ENCODE results near the gene TNFRSF25. TPM values are rescaled to one million over a fixed set of nuclear protein-coding genes. Genes with fewer than 3 reads are reported as not detected.
A peak's percentile ranks its signal among the peaks of the same experiment; 100 is the strongest.
"Not testable (repeated sequence)": the region's sequence is repeated elsewhere in the genome, so short reads cannot be mapped to it uniquely, and the experiment has no call there.

TNFRSF25 gene
- total RNA-seq, 5 donors from 2014 or later (not counting 1 experiment from before 2014, with no cell fraction given) = 215 to 580 (median 446) TPM

- no peak overlapping the region for H3K4me3 Mint-ChIP-seq
- H3K27ac ChIP-seq (ENCODE audit: low read length) = no peak overlapping the region
- CTCF ChIA-PET = no interaction called here
Observed at GRCh38 chr1:6494627-6495026, 28.7 kb upstream of the TNFRSF25 start.

DNA sequence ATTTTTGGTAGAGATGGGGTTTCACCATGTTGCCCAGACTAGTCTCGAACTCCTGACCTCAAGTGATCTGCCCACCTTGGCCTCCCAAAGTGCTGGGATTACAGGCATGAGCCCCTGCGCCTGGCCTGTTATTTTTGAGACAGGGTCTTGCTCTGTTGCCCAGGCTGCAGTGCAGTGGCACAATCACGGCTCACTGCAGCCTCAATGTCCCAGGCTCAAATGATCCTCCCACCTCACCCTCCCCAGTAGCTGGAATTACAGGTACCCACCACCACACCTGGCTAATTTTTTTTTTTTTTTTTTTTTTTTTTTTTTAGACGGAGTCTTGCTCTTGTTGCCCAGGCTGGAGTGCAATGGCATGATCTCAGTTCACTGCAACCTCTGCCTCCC, 27.9 kb upstream of the TNFRSF25 start:
- DNase-seq; ATAC-seq (replicated peaks in 1 of 4); H3K27ac ChIP-seq (ENCODE audit: low read length); H3K9me3 ChIP-seq; H3K4me3 ChIP-seq (ENCODE audit: control insufficient read depth in 1 of 2, extremely low read depth in 1 of 2, low read length in 1 of 2); H3K27ac Mint-ChIP-seq; POLR2A ChIA-PET; H3K4me3 Mint-ChIP-seq; H3K36me3 Mint-ChIP-seq; H3K27me3 Mint-ChIP-seq; H3K9me3 Mint-ChIP-seq; H3K36me3 ChIP-seq (ENCODE audit: control insufficient read depth in 2 of 2, extremely low read depth in 1 of 2, insufficient read depth in 1 of 2, low read length in 1 of 2); CTCF ChIA-PET: not testable (repeated sequence)
- WGBS (ENCODE audit: insufficient coverage) = no CpG with 5 or more reads among the region's 4 CpGs
- peaks cover 29 to 43% (median 33%) of the 10 kb centered on the region in 3 donors for H3K4me1 Mint-ChIP-seq
- Histone ChIP-seq H3K27me3 (replicated peaks in 1 of 2; ENCODE audit: control insufficient read depth in 2 of 2, extremely low read depth in 1 of 2, insufficient read depth in 2 of 2, low read length in 1 of 2) (peaks cover 0 to 31% of the 10 kb centered on the region in 2 experiments), H3K4me1 (ENCODE audit: control insufficient read depth in 1 of 2, extremely low read depth in 1 of 2, insufficient read depth in 2 of 2, low read length in 2 of 2) (peaks cover 2 to 71% of the 10 kb centered on the region in 2 experiments)

More at GRCh38 chr1:6494627-6495026, 28.7 kb upstream of the TNFRSF25 start:
- Histone ChIP-seq H3K4me3 (ENCODE audit: control insufficient read depth in 1 of 2, extremely low read depth in 1 of 2, low read length in 1 of 2) (no peak overlapping the region), H3K27me3 (replicated peaks in 1 of 2; ENCODE audit: control insufficient read depth in 2 of 2, extremely low read depth in 1 of 2, insufficient read depth in 2 of 2, low read length in 1 of 2) (peaks cover 0 to 29% of the 10 kb centered on the region in 2 experiments), H3K4me1 (ENCODE audit: control insufficient read depth in 1 of 2, extremely low read depth in 1 of 2, insufficient read depth in 2 of 2, low read length in 2 of 2) (peaks cover 2 to 69% of the 10 kb centered on the region in 2 experiments), H3K36me3 (ENCODE audit: control insufficient read depth in 2 of 2, extremely low read depth in 1 of 2, insufficient read depth in 1 of 2, low read length in 1 of 2) (no peaks in the 10 kb centered on the region), H3K9me3 (no peaks in the 10 kb centered on the region)
- no peaks in the 10 kb centered on the region for H3K36me3 Mint-ChIP-seq
- ATAC-seq (replicated peaks in 1 of 4) = no peak
- peak overlapping the region in 1 of 2 donors; percentile 31 for H3K27ac Mint-ChIP-seq
- no peaks in the 10 kb centered on the region for H3K27me3 Mint-ChIP-seq
- WGBS (ENCODE audit: insufficient coverage) = 93% methylated on average over 4 of the region's 4 CpGs
- H3K9me3 Mint-ChIP-seq = no peaks in the 10 kb centered on the region
- POLR2A ChIA-PET = interaction anchor here in 1 of 2 donors (0.6 kb wide), 1 partner anchor 68 kb away, joined by 3 read pairs; no protein-coding TSS in a partner anchor
- H3K4me1 Mint-ChIP-seq = peaks cover 29 to 45% (median 33%) of the 10 kb centered on the region in 3 donors
- no peak for DNase-seq

- no peaks in the 10 kb centered on the region for H3K36me3 ChIP-seq (ENCODE audit: control insufficient read depth in 2 of 2, extremely low read depth in 1 of 2, insufficient read depth in 1 of 2, low read length in 1 of 2)
- peaks cover 0 to 32% of the 10 kb centered on the region in 2 experiments for H3K27me3 ChIP-seq (replicated peaks in 1 of 2; ENCODE audit: control insufficient read depth in 2 of 2, extremely low read depth in 1 of 2, insufficient read depth in 2 of 2, low read length in 1 of 2)
- ChIA-PET CTCF (interaction anchor here in 1 of 2 donors (0.5 to 1.5 kb wide), 2 partner anchors 10 to 153 kb away, joined by 3 to 5 read pairs; no protein-coding TSS in a partner anchor), POLR2A (interaction anchor here in 1 of 2 donors (0.5 kb wide), 1 partner anchor 33 kb away, joined by 4 read pairs; no protein-coding TSS in a partner anchor)
- no peak for DNase-seq
- Mint-ChIP-seq H3K4me3 (peak overlapping the region; percentile 67 to 81 (median 71)), H3K27me3 (peaks cover 3 to 5% of the 10 kb centered on the region in 2 donors), H3K9me3 (no peaks in the 10 kb centered on the region), H3K36me3 (no peaks in the 10 kb centered on the region), H3K27ac (peak overlapping the region; percentile 72 to 83), H3K4me1 (peaks cover 20 to 36% (median 24%) of the 10 kb centered on the region in 3 donors)
- H3K9me3 ChIP-seq = no peaks in the 10 kb centered on the region
- WGBS (ENCODE audit: insufficient coverage) = 82% methylated on average over 5 of the region's 10 CpGs
- ATAC-seq (replicated peaks in 1 of 4) = no peak
- no peak overlapping the region for H3K4me3 ChIP-seq (ENCODE audit: control insufficient read depth in 1 of 2, extremely low read depth in 1 of 2, low read length in 1 of 2)
- no peak overlapping the region for H3K27ac ChIP-seq (ENCODE audit: low read length)
- peaks cover 2 to 56% of the 10 kb centered on the region in 2 experiments for H3K4me1 ChIP-seq (ENCODE audit: control insufficient read depth in 1 of 2, extremely low read depth in 1 of 2, insufficient read depth in 2 of 2, low read length in 2 of 2)
Observed at GRCh38 chr1:6491966-6492365, 26.0 kb upstream of the TNFRSF25 start.

DNA sequence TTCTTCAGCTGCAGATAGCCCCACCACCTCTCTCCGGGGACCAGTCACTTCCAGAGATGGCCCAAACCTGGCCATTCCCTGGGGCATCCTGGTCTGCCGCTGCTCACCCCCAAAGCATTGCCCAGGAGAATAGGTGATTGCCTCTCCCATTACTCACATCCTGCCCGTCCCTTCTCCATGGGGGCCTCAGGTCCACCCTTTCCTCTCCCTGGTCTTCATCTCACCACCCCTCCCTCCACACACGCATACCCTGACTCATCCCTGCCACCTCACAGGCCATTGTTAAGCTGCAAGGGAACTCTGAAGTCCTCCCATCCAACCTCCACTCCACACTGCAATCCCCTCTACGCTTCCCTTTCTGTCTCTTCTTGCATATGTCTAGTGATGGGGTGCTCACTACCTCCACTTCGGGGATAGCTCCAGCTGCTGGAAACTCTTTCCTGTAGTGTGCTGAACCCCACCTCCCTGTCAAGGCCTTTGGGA, 25.5 kb upstream of the TNFRSF25 start, which contains the start of gene PLEKHG5:
PLEKHG5 (minus strand) TSS at position 188 of the 483 bp plus-strand sequence. CDS start 14,096 bp downstream, outside the sequence.
- DNase-seq (no peak), ATAC-seq (replicated peaks in 1 of 4) (no peak)
- WGBS (ENCODE audit: insufficient coverage) = 93% methylated on average over 4 of the region's 6 CpGs
- Histone ChIP-seq H3K27ac (ENCODE audit: low read length) (peak within 1 kb of the TSS; percentile 56), H3K36me3 (ENCODE audit: control insufficient read depth in 2 of 2, extremely low read depth in 1 of 2, insufficient read depth in 1 of 2, low read length in 1 of 2) (no peaks in the 10 kb centered on the region), H3K4me3 (ENCODE audit: control insufficient read depth in 1 of 2, extremely low read depth in 1 of 2, low read length in 1 of 2) (peak within 1 kb of the TSS; percentile 68 to 84), H3K4me1 (ENCODE audit: control insufficient read depth in 1 of 2, extremely low read depth in 1 of 2, insufficient read depth in 2 of 2, low read length in 2 of 2) (peaks cover 2 to 56% of the 10 kb centered on the region in 2 experiments), H3K9me3 (no peaks in the 10 kb centered on the region), H3K27me3 (replicated peaks in 1 of 2; ENCODE audit: control insufficient read depth in 2 of 2, extremely low read depth in 1 of 2, insufficient read depth in 2 of 2, low read length in 1 of 2) (peaks cover 0 to 34% of the 10 kb centered on the region in 2 experiments)
- Mint-ChIP-seq H3K4me3 (peak within 1 kb of the TSS; percentile 67 to 81 (median 71)), H3K4me1 (peaks cover 21 to 37% (median 25%) of the 10 kb centered on the region in 3 donors), H3K9me3 (no peaks in the 10 kb centered on the region), H3K27me3 (peaks cover 4 to 8% of the 10 kb centered on the region in 2 donors), H3K27ac (peak within 1 kb of the TSS; percentile 72 to 83), H3K36me3 (no peaks in the 10 kb centered on the region)
- CTCF ChIA-PET = interaction anchor here (0.5 to 1.5 kb wide), 4 partner anchors 10 to 153 kb away, joined by 3 to 5 read pairs (median 4); no protein-coding TSS in a partner anchor
- POLR2A ChIA-PET = no interaction called here

DNA sequence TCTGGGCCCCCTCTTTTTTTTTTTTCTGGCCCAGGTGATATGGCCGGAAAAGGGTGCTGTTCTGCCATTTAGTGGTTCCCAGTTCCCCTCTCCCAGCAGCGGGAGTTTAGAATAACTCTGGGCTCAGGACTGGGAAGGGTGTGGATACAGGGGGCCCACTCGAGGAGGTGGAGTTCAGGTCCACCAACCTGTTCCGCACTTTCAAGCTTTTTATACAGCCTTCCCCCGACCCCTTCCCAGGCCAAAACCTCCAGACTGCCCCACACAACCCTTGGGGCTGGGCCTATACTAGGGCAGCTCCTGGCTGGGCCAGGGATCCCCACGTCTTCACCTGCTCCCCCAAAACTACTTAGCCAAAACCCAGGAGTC, 25.1 kb upstream of the TNFRSF25 start:
- Histone ChIP-seq H3K27ac (ENCODE audit: low read length) (peak overlapping the region; percentile 56), H3K36me3 (ENCODE audit: control insufficient read depth in 2 of 2, extremely low read depth in 1 of 2, insufficient read depth in 1 of 2, low read length in 1 of 2) (no peaks in the 10 kb centered on the region), H3K4me3 (ENCODE audit: control insufficient read depth in 1 of 2, extremely low read depth in 1 of 2, low read length in 1 of 2) (peak overlapping the region; percentile 68 to 84), H3K27me3 (replicated peaks in 1 of 2; ENCODE audit: control insufficient read depth in 2 of 2, extremely low read depth in 1 of 2, insufficient read depth in 2 of 2, low read length in 1 of 2) (peaks cover 0 to 39% of the 10 kb centered on the region in 2 experiments), H3K4me1 (ENCODE audit: control insufficient read depth in 1 of 2, extremely low read depth in 1 of 2, insufficient read depth in 2 of 2, low read length in 2 of 2) (peaks cover 2 to 56% of the 10 kb centered on the region in 2 experiments), H3K9me3 (no peaks in the 10 kb centered on the region)
- H3K36me3 Mint-ChIP-seq = no peaks in the 10 kb centered on the region
- POLR2A ChIA-PET = interaction anchor here in 1 of 2 donors (0.6 kb wide), 1 partner anchor 45 kb away, joined by 3 read pairs; no protein-coding TSS in a partner anchor
- 52% methylated on average over 5 of the region's 6 CpGs for WGBS (ENCODE audit: insufficient coverage)
- ATAC-seq (replicated peaks in 1 of 4) = no peak
- DNase-seq = no peak
- H3K27ac Mint-ChIP-seq = peak overlapping the region; percentile 72 to 83
- peaks cover 9 to 12% of the 10 kb centered on the region in 2 donors for H3K27me3 Mint-ChIP-seq
- no peaks in the 10 kb centered on the region for H3K9me3 Mint-ChIP-seq
- H3K4me1 Mint-ChIP-seq = peaks cover 23 to 37% (median 28%) of the 10 kb centered on the region in 3 donors
- H3K4me3 Mint-ChIP-seq = peak overlapping the region; percentile 67 to 81 (median 71)
- CTCF ChIA-PET = interaction anchor here (1.1 to 1.5 kb wide), 3 partner anchors 31 to 154 kb away, joined by 3 to 5 read pairs (median 5); no protein-coding TSS in a partner anchor

DNA sequence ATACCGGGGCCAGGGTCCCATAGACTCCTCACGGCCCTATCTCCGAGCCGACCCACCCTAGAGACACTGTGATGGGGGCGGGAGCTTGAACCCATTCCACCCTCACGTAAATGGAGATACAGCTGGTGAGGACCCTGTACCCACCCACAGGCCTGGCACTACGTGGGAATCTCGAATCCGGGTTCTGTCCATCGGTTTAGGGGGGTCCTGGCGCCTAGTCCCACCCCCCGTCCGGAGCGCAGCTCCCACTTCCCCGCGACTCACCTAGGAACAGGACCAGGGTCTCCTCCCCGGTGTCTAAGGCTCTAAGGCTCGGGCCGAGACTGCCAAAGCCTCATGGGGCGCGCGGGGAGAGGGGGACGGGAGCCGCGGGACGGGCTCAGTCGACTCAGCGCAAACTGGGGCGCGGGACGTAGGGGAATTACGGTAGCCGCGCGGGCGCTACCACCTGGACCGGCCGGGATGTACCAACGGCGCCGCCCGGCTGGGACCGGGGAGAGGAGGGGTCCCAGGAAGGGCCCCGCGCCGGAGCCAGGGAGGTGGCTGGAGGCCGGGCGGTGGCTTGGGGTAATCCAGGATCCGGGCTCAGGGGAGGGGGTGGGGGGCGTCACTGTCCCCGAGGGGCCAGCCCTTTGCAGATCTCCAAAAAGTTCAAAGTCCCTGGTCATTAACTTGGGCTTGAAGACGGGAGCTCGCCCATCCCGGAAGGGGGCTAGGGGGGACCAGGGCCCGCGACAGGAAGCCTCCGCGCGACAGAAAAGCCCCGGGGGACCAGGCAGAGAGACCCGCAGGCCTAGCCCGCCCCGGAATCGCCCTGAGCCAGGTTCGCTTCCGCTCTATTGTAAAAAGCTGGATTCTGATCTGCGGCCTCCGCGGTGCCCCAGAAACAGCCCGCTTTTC, 24.5 kb upstream of the TNFRSF25 start:
- peaks cover 2 to 55% of the 10 kb centered on the region in 2 experiments for H3K4me1 ChIP-seq (ENCODE audit: control insufficient read depth in 1 of 2, extremely low read depth in 1 of 2, insufficient read depth in 2 of 2, low read length in 2 of 2)
- H3K27me3 ChIP-seq (replicated peaks in 1 of 2; ENCODE audit: control insufficient read depth in 2 of 2, extremely low read depth in 1 of 2, insufficient read depth in 2 of 2, low read length in 1 of 2) = peaks cover 0 to 44% of the 10 kb centered on the region in 2 experiments
- H3K9me3 ChIP-seq = no peaks in the 10 kb centered on the region
- WGBS (ENCODE audit: insufficient coverage) = 2% methylated on average over 58 of the region's 70 CpGs
- Mint-ChIP-seq H3K9me3 (no peaks in the 10 kb centered on the region), H3K27me3 (peaks cover 13 to 14% of the 10 kb centered on the region in 2 donors), H3K4me3 (peak overlapping the region; percentile 67 to 81 (median 71)), H3K4me1 (peaks cover 22 to 32% (median 28%) of the 10 kb centered on the region in 3 donors), H3K27ac (peak overlapping the region; percentile 72 to 83), H3K36me3 (no peaks in the 10 kb centered on the region)
- H3K27ac ChIP-seq (ENCODE audit: low read length) = peak overlapping the region; percentile 56
- CTCF ChIA-PET = interaction anchor here (1.1 to 1.5 kb wide), 3 partner anchors 30 to 154 kb away, joined by 3 to 5 read pairs (median 5); no protein-coding TSS in a partner anchor
- peak overlapping the region; percentile 68 to 84 for H3K4me3 ChIP-seq (ENCODE audit: control insufficient read depth in 1 of 2, extremely low read depth in 1 of 2, low read length in 1 of 2)
- DNase-seq = peak in 26 of 35 experiments; percentile 14 to 65 (median 32)
- POLR2A ChIA-PET = interaction anchor here in 1 of 2 donors (0.6 kb wide), 1 partner anchor 45 kb away, joined by 3 read pairs; no protein-coding TSS in a partner anchor
- H3K36me3 ChIP-seq (ENCODE audit: control insufficient read depth in 2 of 2, extremely low read depth in 1 of 2, insufficient read depth in 1 of 2, low read length in 1 of 2) = no peaks in the 10 kb centered on the region
- ATAC-seq (replicated peaks in 1 of 4) = peak; percentile 34 to 66 (median 56)
